Body of pancreas (tissue), 4 donors: ENCODE data around the gene SPATA13. TPM values are rescaled to one million over a fixed set of nuclear protein-coding genes. Genes with fewer than 3 reads are reported as not detected.
A peak's percentile ranks its signal among the peaks of the same experiment; 100 is the strongest.

ENCODE experiments used
- ATAC-seq: fragments of 150-250 bp; one replicate; pipeline ENCODE4 v1.9.1; 2016
- DNase-seq, 4 donors: peaks; one replicate each; pipeline ENCODE4 v3.0.0-alpha.2; 2019
- H3K27ac ChIP-seq, 4 donors: fragments of 200-600 bp; sonication (generic); 1 replicate in 3 of 4; 2 replicates in 1 of 4; pipeline versions ENCODE4 v1.5.1 to v1.6.1; 2016 to 2019; ENCODE audit warnings: mild to moderate bottlenecking in 1 of 4, mixed read lengths in 1 of 4, moderate library complexity in 1 of 4
- H3K27me3 ChIP-seq, 2 donors: fragments of 200-600 bp; sonication (generic); one replicate each; pipeline ENCODE4 v1.6.0; 2016; ENCODE audit warnings: mild to moderate bottlenecking in 1 of 2
- H3K36me3 ChIP-seq, 2 donors: fragments of 200-600 bp; sonication (generic); replicated peaks in 1 of 2; 2 replicates each; pipeline ENCODE4 v1.5.1; 2016; ENCODE audit warnings: low read depth in 2 of 2; ENCODE audit not compliant: insufficient read depth in 1 of 2
- H3K4me1 ChIP-seq: fragments of 200-600 bp; sonication (generic); one replicate; pipeline ENCODE4 v1.6.0; 2016
- H3K4me3 ChIP-seq, 2 donors: fragments of 200-600 bp; sonication (generic); 1 replicate in 1 of 2; 2 replicates in 1 of 2; pipeline ENCODE4 v1.5.1; 2016 to 2019
- H3K9me3 ChIP-seq, 3 donors: fragments of 200-600 bp; sonication (generic); 1 replicate in 2 of 3; 2 replicates in 1 of 3; pipeline ENCODE4 v1.5.1; 2016
- CTCF ChIP-seq, 7 experiments: fragments of 450-650 bp in 4 of 7; fragments of 200-600 bp in 3 of 7; sonication (generic) in 3 of 7; IDR thresholded peaks; one replicate each; pipeline ENCODE4 v1.5.1; 2016 to 2019; ENCODE audit warnings: antibody characterized with exemption in 7 of 7
- POLR2A ChIP-seq, 3 donors: fragments of 450-650 bp; IDR thresholded peaks; one replicate each; pipeline ENCODE4 v1.6.1; 2016; ENCODE audit warnings: antibody characterized with exemption in 3 of 3, mild to moderate bottlenecking in 2 of 3
- WGBS, 2 donors: methylation state at CpG; one replicate each; pipeline ENCODE4 v1.1.5; 2017; 5-methylcytosine and 5-hydroxymethylcytosine counted together
- intact Hi-C: fragments of 100-400 bp; cut with DNase I; formaldehyde crosslinking; loops from one replicate; pipeline ENCODE4 v1.15.1; 2023
- total RNA-seq, 2 donors: library from RNA; depleted of rRNA; stranded (reverse); fragments of >200 nt; gene quantifications; one replicate each; pipeline ENCODE4 v1.1.0, GENCODE V29; 2016

Gene SPATA13
- total RNA-seq, 2 donors from 2014 or later: 83.3 to 359 TPM

- H3K27me3 ChIP-seq: no peaks in the 10 kb centered on the region
Observed at GRCh38 chr13:24230428-24231072, 70.0 kb downstream of the SPATA13 start.

GRCh38 chr13:24231377-24231776 is 70.9 kb downstream of the SPATA13 start:
- WGBS, 2 donors: 68 to 88% methylated on average over 3 of the region's 3 CpGs
- intact Hi-C loops: no loop called here
- no peaks in the 10 kb centered on the region for H3K27me3 ChIP-seq
- H3K36me3 ChIP-seq: no peaks in the 10 kb centered on the region
- TF ChIP-seq POLR2A (IDR thresholded peaks at IDR 0.05) (no peak), CTCF (IDR thresholded peaks at IDR 0.05) (no peak)
- peaks cover 67% of the 10 kb centered on the region for H3K4me1 ChIP-seq
- no peak for ATAC-seq
- no peak for DNase-seq
- no peak overlapping the region for H3K27ac ChIP-seq
- no peak overlapping the region for H3K4me3 ChIP-seq
- H3K9me3 ChIP-seq: no peaks in the 10 kb centered on the region

More at GRCh38 chr13:24230428-24231072, 70.0 kb downstream of the SPATA13 start:
- intact Hi-C loops: no loop called here
- H3K36me3 ChIP-seq: peaks cover 0 to 2% of the 10 kb centered on the region in 2 donors
- H3K4me3 ChIP-seq: no peak overlapping the region
- H3K27ac ChIP-seq: peak overlapping the region in 1 of 4 donors; percentile 10
- peaks cover 71% of the 10 kb centered on the region for H3K4me1 ChIP-seq
- no peak for TF ChIP-seq CTCF (IDR thresholded peaks at IDR 0.05)
- no peak for TF ChIP-seq POLR2A (IDR thresholded peaks at IDR 0.05)
- no peaks in the 10 kb centered on the region for H3K9me3 ChIP-seq
- ATAC-seq (no peak), DNase-seq (no peak)
- WGBS, 2 donors: 61 to 83% methylated on average over 8 to 12 of the region's 12 CpGs

GRCh38 chr13:24232037-24232436 is 71.5 kb downstream of the SPATA13 start:
- Histone ChIP-seq H3K9me3 (no peaks in the 10 kb centered on the region), H3K27ac (no peak overlapping the region), H3K4me1 (peaks cover 66% of the 10 kb centered on the region), H3K27me3 (no peaks in the 10 kb centered on the region), H3K4me3 (no peak overlapping the region), H3K36me3 (no peaks in the 10 kb centered on the region)
- no peak for DNase-seq
- no peak for ATAC-seq
- no peak for TF ChIP-seq CTCF (IDR thresholded peaks at IDR 0.05)
- TF ChIP-seq POLR2A (IDR thresholded peaks at IDR 0.05): no peak
- WGBS, 2 donors: 52 to 60% methylated on average over 5 of the region's 5 CpGs
- intact Hi-C loops: no loop called here

GRCh38 chr13:24232474-24232873 is 72.0 kb downstream of the SPATA13 start:
- no peak for DNase-seq
- TF ChIP-seq POLR2A (IDR thresholded peaks at IDR 0.05) (no peak), CTCF (IDR thresholded peaks at IDR 0.05) (peak in 1 of 7 experiments; percentile 8)
- WGBS, 2 donors: 95 to 96% methylated on average over 3 of the region's 3 CpGs
- no peaks in the 10 kb centered on the region for H3K27me3 ChIP-seq
- H3K4me1 ChIP-seq: peaks cover 71% of the 10 kb centered on the region
- H3K27ac ChIP-seq: no peak overlapping the region
- no peak for ATAC-seq
- H3K36me3 ChIP-seq: no peaks in the 10 kb centered on the region
- H3K9me3 ChIP-seq: no peaks in the 10 kb centered on the region
- H3K4me3 ChIP-seq: no peak overlapping the region
- intact Hi-C loops: no loop called here

- TF ChIP-seq CTCF (IDR thresholded peaks at IDR 0.05): no peak
- no peak for TF ChIP-seq POLR2A (IDR thresholded peaks at IDR 0.05)
- intact Hi-C loops: no loop called here
- H3K4me3 ChIP-seq: no peak overlapping the region
- H3K27me3 ChIP-seq: no peaks in the 10 kb centered on the region
- ATAC-seq (no peak), DNase-seq (no peak)
- peaks cover 70% of the 10 kb centered on the region for H3K4me1 ChIP-seq
- peak overlapping the region in 1 of 4 donors; percentile 28 for H3K27ac ChIP-seq
- 19 to 20% methylated on average over 4 of the region's 4 CpGs for WGBS, 2 donors
- H3K9me3 ChIP-seq: no peaks in the 10 kb centered on the region
- H3K36me3 ChIP-seq: no peaks in the 10 kb centered on the region
Observed at GRCh38 chr13:24233351-24233901, 72.9 kb downstream of the SPATA13 start.
